Adipose tissue (tissue), 3 donors: Measurements from ENCODE around the gene NLGN1. TPM values are rescaled to one million over a fixed set of nuclear protein-coding genes. Genes with fewer than 3 reads are reported as not detected.

ENCODE experiments used
- H3K27ac ChIP-seq: one replicate; pipeline ENCODE4 v1.5.1; 2013; ENCODE audit warnings: low read depth, low read length
- WGBS, 3 donors: extraction: QIAGEN DNeasy Blood & Tissue Kit; methylation state at CpG; one replicate each; pipeline ENCODE4 v1.1.7; 2013; 5-methylcytosine and 5-hydroxymethylcytosine counted together
- polyA plus RNA-seq, 3 donors: library from polyadenylated mRNA; stranded (reverse); fragments of 200-250 nt; gene quantifications; one replicate each; pipeline ENCODE4 v1.2.3, GENCODE V29; 2013
- donor health status: healthy with polysubstance abuse.
- donor health status: Bipolar disorder and iron deficiency.
- donor health status: healthy.

Gene NLGN1
- polyA plus RNA-seq, 3 donors: 0.23 to 1.8 (median 1.0) TPM

GRCh38 chr3:174325834-174326700, 928.5 kb downstream of the NLGN1 start:
- WGBS, 3 donors: 56 to 71% (median 56%) methylated on average over 7 of the region's 7 CpGs
- no peak overlapping the region for H3K27ac ChIP-seq

GRCh38 chr3:174329321-174329720, 931.8 kb downstream of the NLGN1 start:
- 81 to 89% (median 83%) methylated on average over 3 of the region's 3 CpGs for WGBS, 3 donors
- H3K27ac ChIP-seq: no peak overlapping the region

- no peak overlapping the region for H3K27ac ChIP-seq
These were observed 932.8 kb downstream of the NLGN1 start for GRCh38 chr3:174330303-174330702.

DNA sequence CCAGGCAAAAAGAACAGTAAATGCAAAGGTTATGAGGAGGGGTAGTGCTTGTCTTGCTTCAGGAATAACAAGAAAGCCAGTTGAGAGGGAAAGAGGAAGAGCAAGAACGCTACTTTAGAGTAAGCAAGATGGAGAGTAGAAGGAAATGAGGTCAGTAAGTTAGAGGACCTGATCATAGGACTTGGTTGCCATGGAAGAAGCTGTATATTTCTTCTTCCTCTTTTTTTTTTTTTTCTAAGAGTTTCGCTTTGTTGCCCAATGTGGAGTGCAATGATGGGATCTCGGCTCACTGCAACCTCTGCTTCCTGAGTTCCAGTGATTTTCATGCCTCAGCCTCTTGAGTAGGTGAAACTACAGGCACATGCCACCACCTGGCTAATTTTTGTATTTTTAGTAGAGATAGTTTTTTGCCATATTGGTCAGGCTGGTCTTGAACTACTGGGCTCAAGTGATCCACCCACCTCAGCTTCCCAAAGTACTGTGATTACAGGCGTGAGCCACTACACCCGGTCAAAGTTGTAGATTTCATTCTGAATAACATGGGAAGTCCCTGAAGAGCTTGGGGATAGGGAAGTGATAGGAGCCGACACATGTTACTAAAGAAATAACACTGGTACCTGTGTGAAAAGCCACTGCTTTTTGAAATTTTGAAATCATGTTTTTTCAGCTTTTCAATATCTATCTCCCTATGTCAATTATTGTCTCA, 933.7 kb downstream of the NLGN1 start:
- WGBS, 3 donors: 57 to 83% (median 65%) methylated on average over 6 of the region's 6 CpGs
- H3K27ac ChIP-seq: no peak overlapping the region

DNA sequence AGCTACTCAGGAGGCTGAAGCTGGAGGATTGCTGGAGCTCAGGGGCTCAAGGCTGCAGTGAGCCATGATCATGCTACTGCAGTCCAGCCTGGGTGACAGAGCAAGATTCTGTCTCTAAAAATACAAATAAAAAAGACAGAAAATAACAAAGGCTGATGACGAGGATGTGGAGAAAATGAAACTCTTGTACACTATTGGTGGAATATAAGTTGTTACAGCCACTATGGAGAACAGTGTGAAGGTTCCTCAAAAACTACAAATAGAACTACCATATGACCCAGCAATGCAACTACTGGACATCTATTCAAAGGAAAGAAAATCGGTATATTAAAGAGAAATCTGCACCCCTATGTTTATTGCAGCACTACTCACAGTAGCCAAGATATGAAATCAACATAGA, 934.8 kb downstream of the NLGN1 start:
- 60 to 74% (median 69%) methylated on average over 2 of the region's 2 CpGs for WGBS, 3 donors
- no peak overlapping the region for H3K27ac ChIP-seq

- no peak overlapping the region for H3K27ac ChIP-seq
- 69 to 83% (median 82%) methylated on average over 2 of the region's 2 CpGs for WGBS, 3 donors
These were observed 936.1 kb downstream of the NLGN1 start for GRCh38 chr3:174333640-174334039.

DNA sequence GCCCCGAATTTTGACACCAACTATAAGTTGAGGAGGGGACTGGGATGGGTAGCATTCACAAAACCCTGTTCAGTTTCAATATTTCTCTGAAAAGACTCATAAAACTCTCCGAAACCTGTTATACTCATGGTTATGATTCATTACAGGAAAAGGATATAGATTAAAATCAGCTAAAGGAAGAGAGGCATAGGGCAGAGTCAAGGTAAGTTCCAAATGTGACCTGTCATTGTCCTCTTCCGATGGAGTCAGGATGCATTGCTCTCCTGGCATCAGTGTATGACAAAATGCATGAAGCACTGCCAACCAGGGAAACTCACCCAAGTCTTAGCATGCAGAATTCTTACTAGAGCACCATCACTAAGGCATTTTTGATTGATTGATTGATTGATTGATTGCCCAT, 936.6 kb downstream of the NLGN1 start:
- H3K27ac ChIP-seq: no peak overlapping the region
- WGBS, 3 donors: 78 to 84% (median 80%) methylated on average over 3 of the region's 3 CpGs

- WGBS, 3 donors: 86 to 96% (median 92%) methylated on average over 1 of the region's 1 CpG
- no peak overlapping the region for H3K27ac ChIP-seq
These were observed 937.8 kb downstream of the NLGN1 start for GRCh38 chr3:174335324-174335723.

DNA sequence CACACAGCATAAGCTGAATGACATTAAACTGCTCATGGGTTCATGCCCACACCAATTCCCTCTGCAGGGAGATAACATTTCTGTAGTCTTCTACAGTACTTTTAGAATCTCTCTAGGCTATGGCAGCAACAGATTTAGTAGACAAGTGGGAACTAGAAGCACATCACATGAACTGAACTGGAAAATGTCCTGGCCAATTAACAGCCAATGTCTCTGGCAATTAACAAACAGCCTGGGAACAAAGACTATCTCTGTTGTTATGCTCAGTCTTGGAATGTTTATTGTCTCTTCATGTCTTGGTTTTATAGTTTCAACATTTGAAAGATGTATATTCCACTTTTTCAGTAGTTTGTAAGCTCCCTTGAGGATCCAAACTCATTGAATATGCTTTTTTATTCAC, 938.4 kb downstream of the NLGN1 start:
- H3K27ac ChIP-seq: no peak overlapping the region
